K562 (cell line): ENCODE data around the gene FASTK. TPM values are rescaled to one million over a fixed set of nuclear protein-coding genes. Genes with fewer than 3 reads are reported as not detected.

Source experiments
- ATF7 ChIP-seq: fragments of 450-650 bp; IDR thresholded peaks from 2 replicates; pipeline ENCODE4 v1.7.1; 2014; ENCODE audit warnings: mild to moderate bottlenecking, moderate library complexity
- CTCF ChIP-seq, 3 experiments: IDR thresholded peaks in 2 of 3; conservative IDR thresholded peaks in 1 of 3; 2 replicates each; pipeline ENCODE4 v1.5.1; 2011 to 2012; ENCODE audit warnings: low read length in 3 of 3, mild to moderate bottlenecking in 3 of 3, control low read depth in 2 of 3, improper control_type of control experiment in 1 of 3, inconsistent platforms in 1 of 3, low read depth in 1 of 3, mixed read lengths in 1 of 3, moderate library complexity in 1 of 3; ENCODE audit not compliant: insufficient read depth in 2 of 3
- E2F6 ChIP-seq, 2 experiments: IDR thresholded peaks; 2 replicates each; pipeline ENCODE4 v1.6.1; 2011; ENCODE audit warnings: borderline replicate concordance in 1 of 2, control low read depth in 1 of 2, low read depth in 1 of 2, low read length in 1 of 2, mild to moderate bottlenecking in 1 of 2, mixed read lengths in 1 of 2, moderate library complexity in 1 of 2; ENCODE audit not compliant: insufficient read depth in 1 of 2, insufficient read length in 1 of 2, poor library complexity in 1 of 2, severe bottlenecking in 1 of 2; ENCODE audit errors: extremely low read depth in 1 of 2
- EHMT2 ChIP-seq: fragments of 450-650 bp; IDR thresholded peaks from 2 replicates; pipeline ENCODE4 v1.6.1; 2018; ENCODE audit warnings: antibody characterized with exemption
- EP300 ChIP-seq: IDR thresholded peaks from 2 replicates; pipeline ENCODE4 v1.6.1; 2012; ENCODE audit warnings: low read length, improper control_type of control experiment
- FOXK2 ChIP-seq, 2 experiments: fragments of 450-650 bp; IDR thresholded peaks in 1 of 2; conservative IDR thresholded peaks in 1 of 2; 2 replicates each; pipeline ENCODE4 v1.6.1; 2016; ENCODE audit warnings: low read depth in 2 of 2, mild to moderate bottlenecking in 1 of 2
- GTF2A2 ChIP-seq: IDR thresholded peaks from 2 replicates; pipeline ENCODE4 v1.6.1; 2016; ENCODE audit warnings: mild to moderate bottlenecking, missing genetic modification characterization, missing compliant biosample characterization
- HCFC1 ChIP-seq: IDR thresholded peaks from 2 replicates; pipeline ENCODE4 v1.6.1; 2012; ENCODE audit warnings: low read depth, low read length, improper control_type of control experiment
- JUN ChIP-seq, 2 experiments: sonication (generic) in 1 of 2; formaldehyde crosslinking in 1 of 2; IDR thresholded peaks; 2 replicates each; pipeline versions ENCODE4 v1.6.1 to v1.8.0; 2012 to 2022; ENCODE audit warnings: borderline replicate concordance in 2 of 2, mild to moderate bottlenecking in 2 of 2, improper control_type of control experiment in 1 of 2, low read depth in 1 of 2, low read length in 1 of 2, missing genetic modification reagents in 1 of 2
- RBM39 ChIP-seq: fragments of 200-400 bp; formaldehyde crosslinking; optimal IDR thresholded peaks from 2 replicates; pipeline ENCODE3; 2018; ENCODE audit warnings: low read depth, low read length
- TGIF2 ChIP-seq: sonication (generic); formaldehyde crosslinking; IDR thresholded peaks from 2 replicates; pipeline ENCODE4 v1.8.1; 2022; ENCODE audit warnings: mild to moderate bottlenecking, missing genetic modification reagents, moderate library complexity
- USF1 ChIP-seq: sonication (generic); formaldehyde crosslinking; IDR thresholded peaks from 2 replicates; pipeline ENCODE4 v1.9.0; 2022; ENCODE audit warnings: mild to moderate bottlenecking, missing genetic modification reagents
- ZBTB11 ChIP-seq, 3 experiments: fragments of 200-800 bp in 1 of 3; fragments of 250-450 bp in 1 of 3; fragments of 450-650 bp in 1 of 3; sonication (Bioruptor Pico) in 1 of 3; sonication (Bioruptor generic) in 1 of 3; formaldehyde crosslinking in 1 of 3; IDR thresholded peaks; 2 replicates each; pipeline versions ENCODE4 v1.6.1 to v1.8.0; 2016 to 2022; ENCODE audit warnings: mild to moderate bottlenecking in 2 of 3, missing genetic modification characterization in 2 of 3, missing compliant biosample characterization in 1 of 3, moderate library complexity in 1 of 3
- ZC3H8 ChIP-seq: fragments of 450-650 bp; IDR thresholded peaks from 2 replicates; pipeline ENCODE4 v1.6.1; 2017
- polyA plus RNA-seq, 8 experiments: library from polyadenylated mRNA; depleted of rRNA in 4 of 8; stranded (reverse) in 5 of 8; unstranded in 3 of 8; fragments of >200 nt; fragmentation: Nextera tagmentation in 2 of 8; fragmentation: Illumina TruSeq in 1 of 8; extraction: Ambion mirVana in 2 of 8; extraction: Trizol in 1 of 8; gene quantifications; 2 replicates each; pipeline versions ENCODE4 v1.2.1 to v1.2.3, GENCODE V29; 2011 to 2014; ENCODE audit warnings: inconsistent platforms in 1 of 8, missing spikeins in 1 of 8
- total RNA-seq, 7 experiments: library from RNA; depleted of rRNA in 6 of 7; stranded (reverse); fragments of >200 nt in 6 of 7; fragmentation: Illumina TruSeq in 2 of 7; extraction: Trizol in 2 of 7; gene quantifications; 2 replicates each; pipeline versions ENCODE4 v1.2.1 to v1.2.3, GENCODE V29; 2011 to 2021; ENCODE audit warnings: low replicate concordance in 1 of 7
- TF ChIP-seq, protein P1 (sequence below): fragments of 250-450 bp; sonication (Bioruptor Pico); IDR thresholded peaks from 2 replicates; pipeline ENCODE4 v1.4.0; 2020; ENCODE audit warnings: borderline replicate concordance
- TF ChIP-seq, protein P2 (sequence below): fragments of 250-450 bp; sonication (Bioruptor Pico); IDR thresholded peaks from 2 replicates; pipeline ENCODE4 v1.5.1; 2021; ENCODE audit warnings: mild to moderate bottlenecking

The FASTK gene
- total and polyA plus RNA-seq, 9 of the 15 experiments (the other 6 are each of a cell fraction or from before 2014, with no cell fraction given), result 0.51 to 150 (median 48.2) TPM

DNA sequence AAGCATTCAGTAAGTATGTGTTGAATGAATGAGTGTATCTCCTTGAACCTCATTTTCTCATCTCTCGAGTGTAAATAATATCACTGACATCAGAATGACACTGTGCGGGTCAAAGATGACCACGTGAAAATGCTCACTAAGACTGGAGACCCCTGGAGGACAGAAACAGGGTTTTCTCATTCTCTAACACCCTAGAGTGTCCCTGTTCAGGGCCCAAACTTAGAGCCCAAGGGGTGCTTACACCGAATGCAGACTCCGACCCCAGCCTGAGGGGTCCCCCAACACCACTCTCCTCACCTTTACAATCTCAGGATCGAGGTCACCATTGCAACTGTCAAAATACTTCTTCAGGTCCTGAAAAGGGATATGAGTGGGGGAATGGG is 24.3 kb downstream of the FASTK start (continued):
- peak; percentile 30; the same call in 1 of the 2 replicates for TF ChIP-seq JUN (IDR thresholded peaks at IDR 0.05; ENCODE audit: borderline replicate concordance, low read depth, low read length)
- TF ChIP-seq JUN (CRISPR knock-in tag; IDR thresholded peaks at IDR 0.05; ENCODE audit: borderline replicate concordance), result no peak
- 0 out of 2 replicates have a peak, but pooled peaks have one; percentile 64 for TF ChIP-seq TGIF2 (CRISPR knock-in tag)
- TF ChIP-seq GTF2A2, result no peak
- TF ChIP-seq RBM39, result no peak
- no peak for TF ChIP-seq ZC3H8
- TF ChIP-seq ZBTB11 (CRISPR knock-in tag; IDR thresholded peaks at IDR 0.05), result no peak
- peak; percentile 61; the same call in 1 of the 2 replicates for TF ChIP-seq ATF7
- peak; percentile 57 for TF ChIP-seq USF1
- TF ChIP-seq, protein P1, sequence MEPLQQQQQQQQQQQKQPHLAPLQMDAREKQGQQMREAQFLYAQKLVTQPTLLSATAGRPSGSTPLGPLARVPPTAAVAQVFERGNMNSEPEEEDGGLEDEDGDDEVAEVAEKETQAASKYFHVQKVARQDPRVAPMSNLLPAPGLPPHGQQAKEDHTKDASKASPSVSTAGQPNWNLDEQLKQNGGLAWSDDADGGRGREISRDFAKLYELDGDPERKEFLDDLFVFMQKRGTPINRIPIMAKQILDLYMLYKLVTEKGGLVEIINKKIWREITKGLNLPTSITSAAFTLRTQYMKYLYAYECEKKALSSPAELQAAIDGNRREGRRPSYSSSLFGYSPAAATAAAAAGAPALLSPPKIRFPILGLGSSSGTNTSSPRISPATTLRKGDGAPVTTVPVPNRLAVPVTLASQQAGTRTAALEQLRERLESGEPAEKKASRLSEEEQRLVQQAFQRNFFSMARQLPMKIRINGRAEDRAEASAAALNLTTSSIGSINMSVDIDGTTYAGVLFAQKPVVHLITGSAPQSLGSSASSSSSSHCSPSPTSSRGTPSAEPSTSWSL, result no peak
- TF ChIP-seq HCFC1, result peak; percentile 60
- peak; percentile 29 to 58; a peak in 3 of 4 replicates for TF ChIP-seq FOXK2 (conservative IDR thresholded peaks at IDR 0.05 in 1 of 2, IDR thresholded peaks at IDR 0.05 in 1 of 2; ENCODE audit: low read depth in 2 of 2)
- TF ChIP-seq CTCF (IDR thresholded peaks at IDR 0.05 in 2 of 3, conservative IDR thresholded peaks at IDR 0.05 in 1 of 3; ENCODE audit: insufficient read depth in 2 of 3, low read depth in 1 of 3, low read length in 3 of 3), result peak; percentile 32 to 52 (median 47); a peak in 5 of 6 replicates
- 0 out of 2 replicates have a peak, but pooled peaks have one; percentile 25 for TF ChIP-seq EP300
- TF ChIP-seq EHMT2, result no peak
- TF ChIP-seq E2F6 (IDR thresholded peaks at IDR 0.05; ENCODE audit: borderline replicate concordance in 1 of 2, extremely low read depth in 1 of 2, insufficient read depth in 1 of 2, insufficient read length in 1 of 2, low read depth in 1 of 2, low read length in 1 of 2, poor library complexity in 1 of 2, severe bottlenecking in 1 of 2), result peak in 1 of 2 experiments; percentile 69
- TF ChIP-seq, protein P2, sequence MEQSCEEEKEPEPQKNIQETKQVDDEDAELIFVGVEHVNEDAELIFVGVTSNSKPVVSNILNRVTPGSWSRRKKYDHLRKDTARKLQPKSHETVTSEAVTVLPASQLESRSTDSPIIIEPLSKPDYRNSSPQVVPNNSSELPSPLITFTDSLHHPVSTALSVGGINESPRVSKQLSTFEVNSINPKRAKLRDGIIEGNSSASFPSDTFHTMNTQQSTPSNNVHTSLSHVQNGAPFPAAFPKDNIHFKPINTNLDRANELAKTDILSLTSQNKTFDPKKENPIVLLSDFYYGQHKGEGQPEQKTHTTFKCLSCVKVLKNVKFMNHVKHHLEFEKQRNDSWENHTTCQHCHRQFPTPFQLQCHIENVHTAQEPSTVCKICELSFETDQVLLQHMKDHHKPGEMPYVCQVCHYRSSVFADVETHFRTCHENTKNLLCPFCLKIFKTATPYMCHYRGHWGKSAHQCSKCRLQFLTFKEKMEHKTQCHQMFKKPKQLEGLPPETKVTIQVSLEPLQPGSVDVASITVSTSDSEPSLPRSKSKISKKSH (CRISPR knock-in tag), result no peak
